ENCODE measurements around the gene RALGAPA2.

DNA sequence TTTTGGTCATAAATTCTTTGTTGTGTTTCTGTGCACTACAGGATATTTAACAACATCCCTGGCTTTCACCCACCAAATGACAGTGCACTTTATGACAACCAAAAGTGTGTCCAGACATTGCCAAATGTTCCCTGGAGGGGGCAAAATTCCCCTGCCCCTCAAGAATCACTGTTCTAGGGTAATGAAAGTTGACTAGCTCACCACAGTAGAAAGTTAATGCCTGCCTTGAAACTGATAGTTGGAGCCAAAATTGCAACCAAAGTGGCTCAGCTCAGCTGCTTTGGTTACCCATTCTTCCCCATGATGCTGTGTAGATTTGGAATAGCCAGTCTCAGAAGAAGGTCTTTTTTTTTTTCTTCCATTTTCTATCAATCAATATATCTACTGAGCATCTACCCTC is 150.6 kb downstream of the RALGAPA2 start:
- no peak for TF ChIP-seq MAX (IDR thresholded peaks at IDR 0.05)
- no peak for TF ChIP-seq CTCF (IDR thresholded peaks at IDR 0.05)
- TF ChIP-seq EP300 (IDR thresholded peaks at IDR 0.05), result no peak
- TF ChIP-seq ZFP36 (IDR thresholded peaks at IDR 0.05; ENCODE audit: borderline replicate concordance, partially characterized antibody), result no peak
- no peak for TF ChIP-seq POLR2A (IDR thresholded peaks at IDR 0.05; ENCODE audit: low read length)
- no peak for TF ChIP-seq JUN (IDR thresholded peaks at IDR 0.05)
- no peak for TF ChIP-seq SREBF2 (IDR thresholded peaks at IDR 0.05)
- no peak for TF ChIP-seq REST (IDR thresholded peaks at IDR 0.05)
- no peak for TF ChIP-seq RAD21 (conservative IDR thresholded peaks at IDR 0.05 in 1 of 2, IDR thresholded peaks at IDR 0.05 in 1 of 2)
